CD4-positive, alpha-beta T cell (primary cell): ENCODE results near the gene GPRC5C. TPM values are rescaled to one million over a fixed set of nuclear protein-coding genes. Genes with fewer than 3 reads are reported as not detected.

Source experiments
- ATAC-seq: fragments of 200-7000 bp; cut with Tn5 transposase; one replicate; pipeline ENCODE4 v1.10.0; 2022; ENCODE audit warnings: mild to moderate bottlenecking; ENCODE audit not compliant: poor library complexity
- CTCF ChIA-PET: fragments of 350-600 bp; sonication (Branson Sonifier 250); formaldehyde crosslinking; loops from one replicate; lab custom pipeline; 2021; ENCODE audit warnings: antibody characterized with exemption, inconsistent platforms; lab: Charles Lee
- POLR2A ChIA-PET: fragments of 350-600 bp; sonication (Branson Sonifier 250); formaldehyde crosslinking; loops from one replicate; lab custom pipeline; 2021; ENCODE audit warnings: antibody characterized with exemption, inconsistent platforms; lab: Charles Lee
- DNase-seq, 14 experiments: peaks; one replicate each; pipeline ENCODE4 v3.0.0-alpha.2; 2013 to 2020; ENCODE audit warnings: mixed read lengths in 2 of 14
- H3K27ac ChIP-seq, 2 donors: one replicate each; pipeline versions ENCODE4 v1.5.1 to v1.7.0; 2013; ENCODE audit warnings: low read length in 2 of 2, low read depth in 1 of 2, mild to moderate bottlenecking in 1 of 2
- H3K27me3 ChIP-seq, 2 experiments: 1 replicate in 1 of 2; 2 replicates in 1 of 2; pipeline versions ENCODE4 v1.6.1 to v1.7.0; 2013; ENCODE audit warnings: low read length in 2 of 2, control low read depth in 1 of 2, mild to moderate bottlenecking in 1 of 2, moderate library complexity in 1 of 2; ENCODE audit not compliant: insufficient read depth in 2 of 2, control insufficient read depth in 1 of 2
- H3K36me3 ChIP-seq: one replicate; pipeline ENCODE4 v1.6.1; 2013; ENCODE audit warnings: low read length, control low read depth; ENCODE audit not compliant: insufficient read depth
- H3K4me1 ChIP-seq: one replicate; pipeline ENCODE4 v1.6.1; 2013; ENCODE audit warnings: low read length, control low read depth; ENCODE audit not compliant: insufficient read depth
- H3K4me3 ChIP-seq: one replicate; pipeline ENCODE4 v1.5.1; 2013; ENCODE audit warnings: mild to moderate bottlenecking, low read length, moderate library complexity
- H3K9me3 ChIP-seq, 2 experiments: 1 replicate in 1 of 2; 2 replicates in 1 of 2; pipeline versions ENCODE4 v1.6.1 to v1.7.0; 2013; ENCODE audit warnings: low read length in 2 of 2, mild to moderate bottlenecking in 2 of 2, control low read depth in 1 of 2, moderate library complexity in 1 of 2; ENCODE audit not compliant: control insufficient read depth in 1 of 2, insufficient read depth in 1 of 2
- H3K27ac Mint-ChIP-seq: one replicate; pipeline ENCODE4 v1.8.0; 2020; ENCODE audit warnings: mixed read lengths
- H3K27me3 Mint-ChIP-seq: one replicate; pipeline ENCODE4 v1.8.0; 2021; ENCODE audit warnings: mixed read lengths
- H3K36me3 Mint-ChIP-seq: one replicate; pipeline ENCODE4 v1.8.0; 2021; ENCODE audit warnings: low read depth, mixed read lengths
- H3K4me1 Mint-ChIP-seq: one replicate; pipeline ENCODE4 v1.8.0; 2021; ENCODE audit warnings: low read depth, mixed read lengths
- H3K4me3 Mint-ChIP-seq: one replicate; pipeline ENCODE4 v1.8.0; 2020; ENCODE audit warnings: mild to moderate bottlenecking, mixed read lengths
- H3K9me3 Mint-ChIP-seq: one replicate; pipeline ENCODE4 v1.8.0; 2020; ENCODE audit warnings: mixed read lengths
- intact Hi-C, 2 experiments: fragments of 100-400 bp; cut with DNase I in 1 of 2; cut with micrococcal nuclease in 1 of 2; formaldehyde crosslinking; loops; one replicate each; pipeline versions ENCODE4 v1.15.1 to v1.9.0; 2023 to 2025; cut with DNase I, micrococcal nuclease
- total RNA-seq, 174 experiments: library from RNA in 2 of 174; stranded (reverse) in 2 of 174; gene quantifications; one replicate each; pipeline ENCODE4 v1.2.3 and lab custom pipeline; 2021 to 2026
- TF ChIP-seq, protein P1 (sequence below): fragments of 200-600 bp; IDR thresholded peaks from one replicate; pipeline ENCODE4 v1.8.0; 2022; ENCODE audit warnings: antibody characterized with exemption, mild to moderate bottlenecking

GPRC5C gene
- total RNA-seq, 2 experiments from 2014 or later: not detected

DNA sequence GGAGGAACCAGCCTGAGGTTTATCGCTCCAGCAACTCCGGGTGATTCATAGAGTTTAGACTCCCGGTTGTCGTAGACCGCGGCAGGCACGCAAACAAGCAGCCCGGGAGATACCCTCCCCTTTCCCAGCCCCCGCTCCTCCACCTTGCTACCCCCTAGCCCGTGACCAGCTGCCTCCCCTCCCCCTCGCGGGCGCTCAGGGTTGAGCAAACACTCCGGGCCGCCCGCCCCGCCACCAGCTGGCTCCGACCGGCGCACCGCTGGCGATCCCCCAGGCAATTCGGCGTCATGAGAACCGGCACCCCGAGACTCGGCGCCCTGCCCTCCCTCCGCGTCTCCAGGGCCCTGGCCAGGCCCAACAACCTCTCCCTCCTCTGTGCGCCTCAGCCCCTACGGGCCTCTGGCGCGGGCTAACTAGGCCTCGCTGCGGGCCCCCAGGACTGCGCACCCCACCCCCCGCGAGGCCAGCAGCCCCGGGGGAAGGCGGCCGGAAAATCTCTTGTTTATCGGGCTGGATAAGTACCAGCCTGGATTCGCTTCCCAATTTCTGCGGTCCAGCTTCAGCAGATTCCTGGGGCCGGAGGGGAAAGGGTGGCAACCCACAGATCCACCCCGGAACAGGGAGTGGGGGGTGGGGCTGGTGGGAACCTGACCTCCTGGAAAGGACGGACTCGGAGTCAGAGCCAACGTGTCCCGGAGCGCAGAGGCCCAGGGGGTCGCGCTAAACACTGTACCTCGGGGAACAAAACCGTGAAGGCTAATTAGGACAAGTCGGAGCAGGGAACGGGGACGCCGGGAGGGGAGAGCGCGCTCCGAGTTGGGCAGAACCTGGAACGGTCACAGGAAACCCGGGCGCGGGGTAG lies 951 bp upstream of the GPRC5C start:
- ChIA-PET POLR2A (no interaction called here), CTCF (interaction anchor here (1.2 kb wide), 1 partner anchor 52 kb away, joined by 3 read pairs; no protein-coding TSS in a partner anchor)
- ATAC-seq (no peak), DNase-seq (peak in 2 of 14 experiments; percentile 59 to 68)
- Mint-ChIP-seq H3K36me3 (no peaks in the 10 kb centered on the region), H3K4me3 (no peak overlapping the region), H3K27me3 (peaks cover 74% of the 10 kb centered on the region), H3K4me1 (no peaks in the 10 kb centered on the region), H3K27ac (no peak overlapping the region), H3K9me3 (no peaks in the 10 kb centered on the region)
- TF ChIP-seq, protein P1, sequence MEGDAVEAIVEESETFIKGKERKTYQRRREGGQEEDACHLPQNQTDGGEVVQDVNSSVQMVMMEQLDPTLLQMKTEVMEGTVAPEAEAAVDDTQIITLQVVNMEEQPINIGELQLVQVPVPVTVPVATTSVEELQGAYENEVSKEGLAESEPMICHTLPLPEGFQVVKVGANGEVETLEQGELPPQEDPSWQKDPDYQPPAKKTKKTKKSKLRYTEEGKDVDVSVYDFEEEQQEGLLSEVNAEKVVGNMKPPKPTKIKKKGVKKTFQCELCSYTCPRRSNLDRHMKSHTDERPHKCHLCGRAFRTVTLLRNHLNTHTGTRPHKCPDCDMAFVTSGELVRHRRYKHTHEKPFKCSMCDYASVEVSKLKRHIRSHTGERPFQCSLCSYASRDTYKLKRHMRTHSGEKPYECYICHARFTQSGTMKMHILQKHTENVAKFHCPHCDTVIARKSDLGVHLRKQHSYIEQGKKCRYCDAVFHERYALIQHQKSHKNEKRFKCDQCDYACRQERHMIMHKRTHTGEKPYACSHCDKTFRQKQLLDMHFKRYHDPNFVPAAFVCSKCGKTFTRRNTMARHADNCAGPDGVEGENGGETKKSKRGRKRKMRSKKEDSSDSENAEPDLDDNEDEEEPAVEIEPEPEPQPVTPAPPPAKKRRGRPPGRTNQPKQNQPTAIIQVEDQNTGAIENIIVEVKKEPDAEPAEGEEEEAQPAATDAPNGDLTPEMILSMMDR: no peak
- Histone ChIP-seq H3K4me3 (peak overlapping the region; percentile 40), H3K36me3 (no peaks in the 10 kb centered on the region), H3K27ac (no peak overlapping the region), H3K9me3 (peaks cover 0 to 21% of the 10 kb centered on the region in 2 experiments), H3K4me1 (peaks cover 27% of the 10 kb centered on the region), H3K27me3 (peaks cover 36 to 41% of the 10 kb centered on the region in 2 experiments)
- intact Hi-C loops: no loop called here

DNA sequence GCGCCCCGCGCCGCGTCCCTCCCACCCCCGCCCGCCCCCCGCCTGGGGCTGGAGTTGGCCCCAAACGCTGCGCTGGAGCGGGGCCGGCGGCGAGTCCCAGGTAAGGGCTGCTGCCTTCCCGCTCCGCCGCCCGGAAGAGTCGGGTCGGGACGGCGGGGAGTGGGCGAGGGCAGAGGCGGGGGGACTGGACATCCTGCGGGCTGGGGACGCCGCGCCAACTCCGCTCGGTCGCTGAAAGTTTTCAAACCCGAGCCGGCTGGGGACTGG lies 469 bp downstream of the GPRC5C start:
- Mint-ChIP-seq H3K9me3 (peaks cover 2% of the 10 kb centered on the region), H3K4me3 (no peak overlapping the region), H3K27me3 (peaks cover 75% of the 10 kb centered on the region), H3K36me3 (no peaks in the 10 kb centered on the region), H3K4me1 (no peaks in the 10 kb centered on the region), H3K27ac (no peak overlapping the region)
- ChIA-PET CTCF (no interaction called here), POLR2A (no interaction called here)
- DNase-seq: no peak
- Histone ChIP-seq H3K9me3 (peaks cover 2 to 29% of the 10 kb centered on the region in 2 experiments), H3K27me3 (peaks cover 36 to 41% of the 10 kb centered on the region in 2 experiments), H3K4me3 (no peak overlapping the region), H3K36me3 (no peaks in the 10 kb centered on the region), H3K4me1 (peaks cover 27% of the 10 kb centered on the region), H3K27ac (no peak overlapping the region)
- TF ChIP-seq, protein P1: no peak
- no peak for ATAC-seq
- intact Hi-C loops: no loop called here

DNA sequence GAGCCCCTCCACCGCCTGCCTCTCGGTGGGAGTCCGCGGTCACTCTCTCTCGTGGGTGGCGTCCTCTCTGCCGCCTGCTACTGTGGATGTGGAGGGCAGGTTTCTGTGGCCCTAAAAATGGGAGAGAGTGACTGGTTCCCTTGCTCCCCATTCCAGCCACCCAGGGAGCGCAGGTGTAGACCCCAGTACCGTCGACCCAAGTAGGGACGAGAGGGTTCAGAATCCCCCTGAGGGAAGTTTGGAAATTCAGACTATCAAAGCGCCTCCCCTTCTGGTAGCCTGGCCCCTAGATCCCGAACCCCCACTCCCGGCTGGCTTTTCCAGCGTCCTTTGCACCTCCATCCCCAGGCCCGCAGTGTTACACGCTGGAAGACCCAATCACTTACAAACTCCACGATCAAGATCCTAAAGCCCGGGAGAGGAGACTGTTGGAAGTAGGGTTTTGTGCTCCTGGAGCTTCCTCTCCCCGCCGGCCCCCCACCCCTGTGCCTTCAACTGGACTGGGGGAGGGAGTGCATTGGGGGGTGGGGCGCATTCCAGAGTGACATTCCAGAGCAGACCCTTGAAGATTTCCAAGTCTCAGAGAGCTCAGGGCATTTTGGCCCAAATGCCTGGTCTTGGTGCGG lies 991 bp downstream of the GPRC5C start:
- Histone ChIP-seq H3K27me3 (peaks cover 34 to 41% of the 10 kb centered on the region in 2 experiments), H3K36me3 (no peaks in the 10 kb centered on the region), H3K4me3 (no peak overlapping the region), H3K27ac (no peak overlapping the region), H3K4me1 (peaks cover 27% of the 10 kb centered on the region), H3K9me3 (peaks cover 7 to 34% of the 10 kb centered on the region in 2 experiments)
- H3K4me3 Mint-ChIP-seq: no peak overlapping the region
- DNase-seq (no peak), ATAC-seq (no peak)
- ChIA-PET POLR2A (no interaction called here), CTCF (no interaction called here)
- H3K36me3 Mint-ChIP-seq: no peaks in the 10 kb centered on the region
- TF ChIP-seq, protein P1: no peak
- intact Hi-C loops: no loop called here
- H3K27me3 Mint-ChIP-seq: peaks cover 74% of the 10 kb centered on the region
- no peaks in the 10 kb centered on the region for H3K4me1 Mint-ChIP-seq
- peaks cover 2% of the 10 kb centered on the region for H3K9me3 Mint-ChIP-seq
- no peak overlapping the region for H3K27ac Mint-ChIP-seq
